ENCODE results near the gene YAP1.
"Not testable (repeated sequence)": the region's sequence is repeated elsewhere in the genome, so short reads cannot be mapped to it uniquely, and the experiment has no call there.

YAP1 gene

DNA sequence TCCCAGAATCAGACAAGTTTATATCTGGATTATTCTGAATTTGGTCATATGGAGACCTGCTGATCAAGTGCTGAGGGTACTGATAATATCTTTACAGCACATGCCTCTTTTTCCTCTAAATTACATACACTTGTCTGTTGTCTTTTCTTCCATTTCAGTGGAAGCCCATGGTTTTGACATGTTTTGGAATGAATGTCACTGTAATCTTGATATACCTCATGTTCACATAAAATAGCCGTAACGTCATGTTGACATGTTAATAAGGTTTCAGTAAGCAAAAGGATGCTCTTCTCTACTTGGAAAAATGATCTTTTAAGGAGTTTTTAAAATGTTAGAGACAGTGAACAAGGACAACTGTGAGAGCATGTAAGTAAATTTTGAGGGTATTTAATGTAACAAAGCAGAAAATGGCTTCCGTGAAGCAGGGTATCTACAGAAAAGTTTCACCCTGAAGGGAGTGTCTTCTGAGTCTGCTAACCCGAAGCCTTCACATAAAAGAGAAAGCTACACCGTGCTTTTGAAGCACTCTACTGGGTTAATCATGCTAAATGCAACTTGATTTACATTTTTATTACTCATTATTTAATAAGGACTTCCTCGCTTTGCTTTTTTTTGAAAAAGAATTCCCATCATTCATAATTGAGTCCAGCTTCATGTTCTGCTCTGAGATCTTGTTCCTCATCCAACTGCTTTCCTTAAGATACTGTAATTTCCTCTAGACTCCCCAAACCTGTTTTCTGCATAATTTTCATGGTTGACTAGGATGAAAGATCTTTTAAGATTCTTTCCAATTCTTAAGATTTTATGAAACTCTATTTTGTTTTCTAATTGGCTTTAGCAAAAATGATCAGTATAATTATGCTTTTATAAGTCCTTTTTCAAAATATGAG is 56.2 kb downstream of the YAP1 start:
- no peak for DNase-seq

DNA sequence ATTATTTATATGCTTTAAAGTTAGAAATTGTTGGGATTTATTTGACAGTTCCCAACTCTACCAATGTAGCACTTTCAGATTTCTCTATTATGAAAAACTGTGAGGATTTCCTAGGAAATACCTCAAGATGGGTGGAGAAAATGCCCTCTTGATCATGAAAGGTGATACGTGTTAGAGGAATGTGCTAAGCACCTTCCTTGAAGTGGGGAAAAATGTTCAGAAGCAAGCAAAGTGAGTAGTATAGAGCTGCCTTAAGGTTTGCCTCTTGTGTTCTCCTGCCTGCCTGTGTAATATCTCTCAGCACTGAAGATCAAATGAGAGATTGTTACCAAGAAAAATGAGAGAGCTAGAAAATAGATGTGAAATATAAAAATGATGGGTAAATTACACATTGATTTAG is 58.2 kb downstream of the YAP1 start:
- DNase-seq = no peak

GRCh38 chr11:102171101-102171500 is 60.9 kb downstream of the YAP1 start:
- no peak for DNase-seq

DNA sequence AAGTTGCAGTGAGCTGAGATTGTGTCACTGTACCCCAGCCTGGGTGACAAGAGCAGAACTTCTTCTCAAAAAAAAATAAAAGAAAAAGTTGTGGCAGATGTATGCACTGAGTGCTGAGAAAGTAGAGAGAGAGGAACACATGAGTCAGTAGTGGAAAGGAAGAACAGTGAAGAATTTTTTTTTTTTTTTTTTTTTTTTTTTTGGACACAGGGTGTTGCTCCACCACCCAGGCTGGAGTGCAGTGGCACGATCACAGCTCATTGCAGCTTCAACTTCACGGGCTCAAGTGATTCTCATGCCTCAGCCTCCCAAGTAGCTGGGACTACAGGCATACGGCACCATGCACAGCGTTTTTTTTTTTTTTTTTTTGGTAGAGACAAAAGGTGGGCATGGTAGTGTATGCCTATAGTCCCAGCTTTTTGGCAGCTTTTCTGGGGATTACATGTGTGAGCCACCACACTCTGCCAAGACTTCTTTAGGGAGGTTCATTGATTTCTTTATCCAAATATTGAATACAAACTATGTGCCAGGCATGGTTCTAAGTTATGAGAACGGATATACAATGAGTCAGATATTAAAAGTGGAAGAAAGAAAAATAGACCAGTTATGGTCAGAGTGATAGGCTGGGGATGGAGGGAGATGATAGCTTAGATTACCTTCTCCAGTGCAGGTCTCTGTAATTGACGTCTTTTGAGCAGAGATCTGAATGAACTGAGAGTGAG is 62.0 kb downstream of the YAP1 start:
- DNase-seq = no peak

GRCh38 chr11:102177126-102177525 is 66.9 kb downstream of the YAP1 start:
- DNase-seq = no peak

- DNase-seq = no peak
These were observed 67.9 kb downstream of the YAP1 start for GRCh38 chr11:102177974-102178631.

DNA sequence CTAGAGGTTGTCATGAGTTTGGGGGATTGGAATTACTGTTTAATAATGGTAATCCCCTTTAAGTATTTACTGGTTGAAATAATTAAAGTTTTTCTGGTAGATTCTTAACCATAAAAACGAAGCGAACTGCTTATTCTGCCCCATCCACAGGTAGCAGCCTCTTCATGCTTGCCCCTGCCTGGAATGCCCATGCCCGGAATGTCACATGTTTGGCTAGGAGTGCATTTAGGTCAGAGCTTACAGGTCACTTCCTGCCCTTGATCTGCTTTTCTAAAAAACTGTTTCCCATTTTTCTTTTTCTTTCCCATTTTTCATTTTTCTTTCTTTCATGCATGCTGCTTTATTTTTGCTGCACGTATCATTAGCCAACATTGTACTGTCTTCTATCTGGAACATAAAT is 69.1 kb downstream of the YAP1 start:
- DNase-seq = no peak

DNA sequence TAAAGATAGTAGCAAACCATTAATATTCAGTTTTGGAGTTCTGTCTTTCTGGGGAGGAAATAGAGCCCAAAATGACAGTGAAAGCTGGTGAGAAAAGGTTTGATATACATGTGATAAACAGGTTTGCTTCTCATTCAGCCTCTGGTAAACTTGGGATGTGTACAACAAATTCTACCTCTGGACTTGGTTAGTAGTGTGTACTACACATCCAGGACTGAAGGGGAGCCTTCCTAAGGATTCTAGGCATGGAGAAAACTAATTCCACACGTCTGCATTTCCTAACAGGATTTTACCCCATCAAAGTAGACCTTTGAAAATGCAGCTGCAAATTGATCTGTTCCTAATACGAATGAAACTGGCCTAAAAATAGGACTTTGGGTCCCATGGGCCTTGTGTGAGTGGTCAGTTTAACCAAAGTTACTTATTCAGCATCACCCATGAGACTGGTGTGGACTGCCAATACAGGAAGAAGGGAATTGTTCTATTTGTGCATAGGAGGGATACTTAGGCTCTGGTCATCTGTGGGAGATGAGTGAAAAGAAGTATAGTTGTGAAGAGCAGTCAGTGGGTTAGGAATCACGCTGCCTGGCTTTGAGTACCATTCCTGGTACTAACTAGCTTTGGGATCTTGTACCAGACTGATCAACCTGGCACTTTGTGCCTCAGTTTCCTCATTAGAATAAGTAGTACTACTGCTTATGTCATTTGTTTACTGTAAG is 74.2 kb downstream of the YAP1 start:
- DNase-seq = no peak

DNA sequence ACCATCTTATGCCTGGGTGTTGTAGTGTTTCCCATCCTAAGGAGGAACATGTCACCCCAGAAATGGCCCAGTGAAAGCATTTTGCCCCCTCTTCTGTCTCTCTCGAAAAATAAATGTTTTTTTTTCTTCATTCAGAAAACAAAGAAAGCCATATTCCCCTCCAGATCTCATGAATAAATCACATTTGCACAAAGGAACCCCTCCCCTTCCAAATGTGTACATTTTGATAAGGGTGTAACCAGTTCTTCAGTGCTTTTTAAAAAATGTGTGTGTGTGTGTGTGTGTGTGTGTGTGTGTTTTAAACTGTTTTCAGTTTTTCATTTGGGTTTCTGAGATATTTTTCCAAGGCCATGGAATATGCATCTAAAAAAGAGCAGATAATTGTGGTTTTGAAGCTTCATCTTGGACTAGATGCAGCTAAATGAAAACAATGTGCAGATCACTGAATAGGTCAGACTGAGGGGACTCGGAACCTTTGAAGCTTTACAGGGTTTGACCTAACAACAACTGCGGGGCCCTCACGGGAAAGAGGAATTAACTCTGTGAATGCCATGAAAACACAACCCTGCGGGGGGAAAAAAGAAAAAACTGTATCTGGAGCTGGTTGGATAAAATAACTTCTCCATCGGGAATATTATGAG is 76.4 kb downstream of the YAP1 start:
- no peak for DNase-seq

- DNase-seq = no peak
These were observed 77.3 kb downstream of the YAP1 start for GRCh38 chr11:102187416-102188151.

DNA sequence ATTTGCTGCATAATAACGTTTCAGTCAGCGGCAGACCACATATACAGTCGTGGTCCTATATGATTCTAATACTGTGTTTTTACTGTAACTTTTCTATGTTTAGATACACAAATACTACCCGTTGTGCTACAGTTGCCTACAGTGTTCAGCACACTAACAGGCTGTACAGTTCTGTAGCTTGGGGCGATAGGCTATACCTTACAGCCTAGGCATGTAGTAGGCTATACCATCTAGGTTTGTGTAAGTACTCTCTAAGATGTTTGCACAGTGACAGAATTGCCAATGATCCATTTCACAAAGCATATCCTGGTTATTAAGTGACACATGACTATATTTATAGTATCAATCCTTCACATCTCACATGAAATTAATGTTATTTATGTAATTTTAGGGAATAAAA is 78.2 kb downstream of the YAP1 start:
- no peak for DNase-seq

DNA sequence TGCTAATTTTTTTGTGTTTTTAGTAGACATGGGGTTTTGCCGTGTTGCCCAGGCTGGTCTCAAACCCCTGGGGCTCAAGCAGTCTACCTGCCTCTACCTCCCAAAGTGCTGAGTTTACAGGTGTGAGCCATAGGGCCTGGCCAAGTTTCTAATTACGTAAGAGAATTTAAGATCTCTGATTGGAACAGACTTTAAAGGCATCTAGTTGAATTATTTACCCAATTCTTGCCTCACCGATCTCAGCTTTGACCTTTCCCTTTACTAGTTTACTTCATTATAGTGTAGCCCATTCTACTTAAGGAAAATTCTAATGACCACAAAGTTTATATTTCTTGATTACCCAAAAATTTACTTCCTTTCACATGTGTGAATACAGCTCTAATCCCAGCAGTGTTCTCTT is 81.6 kb downstream of the YAP1 start:
- DNase-seq = no peak

- DNase-seq = no peak
These were observed 82.3 kb downstream of the YAP1 start for GRCh38 chr11:102192349-102193066.

DNA sequence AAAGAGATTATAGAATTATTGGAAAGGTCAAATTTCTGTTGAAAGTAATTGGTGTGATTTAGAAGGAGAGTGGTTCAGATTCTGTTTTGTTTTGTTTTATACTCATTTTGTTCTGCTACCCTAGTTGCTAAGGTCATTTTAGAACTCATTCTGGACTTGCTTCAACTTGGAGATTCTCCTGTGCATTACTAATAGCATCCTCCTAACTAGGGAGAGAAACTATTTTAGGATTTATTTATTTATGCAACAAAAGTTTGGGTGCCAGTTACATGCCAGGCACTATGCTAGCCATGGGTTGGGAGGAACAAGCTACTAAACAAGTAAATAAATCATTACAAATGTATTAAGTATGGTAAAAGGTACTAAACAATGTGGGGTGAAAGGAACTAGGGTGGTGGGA is 84.0 kb downstream of the YAP1 start:
- no peak for DNase-seq

DNA sequence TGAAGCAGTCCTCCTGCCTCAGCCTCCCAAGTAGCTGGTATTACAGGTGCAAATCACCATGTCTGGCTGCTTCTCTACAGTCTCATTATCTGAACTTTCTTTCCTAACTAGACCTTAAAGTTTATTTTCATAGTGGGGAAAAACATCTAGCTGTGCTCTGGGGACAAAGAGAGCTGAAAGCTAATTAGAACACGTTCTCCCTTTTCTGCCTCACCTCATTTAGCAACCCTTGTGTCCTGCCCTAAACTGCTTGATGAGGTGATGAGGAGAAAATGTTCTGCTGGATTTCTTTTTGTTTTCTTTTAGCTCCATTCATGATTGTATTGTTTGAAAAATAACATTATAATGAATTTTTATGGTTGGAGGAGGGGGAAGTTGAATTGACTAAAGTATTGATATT is 84.7 kb downstream of the YAP1 start:
- DNase-seq = no peak

GRCh38 chr11:102196351-102196750 is 86.1 kb downstream of the YAP1 start:
- no peak for DNase-seq

DNA sequence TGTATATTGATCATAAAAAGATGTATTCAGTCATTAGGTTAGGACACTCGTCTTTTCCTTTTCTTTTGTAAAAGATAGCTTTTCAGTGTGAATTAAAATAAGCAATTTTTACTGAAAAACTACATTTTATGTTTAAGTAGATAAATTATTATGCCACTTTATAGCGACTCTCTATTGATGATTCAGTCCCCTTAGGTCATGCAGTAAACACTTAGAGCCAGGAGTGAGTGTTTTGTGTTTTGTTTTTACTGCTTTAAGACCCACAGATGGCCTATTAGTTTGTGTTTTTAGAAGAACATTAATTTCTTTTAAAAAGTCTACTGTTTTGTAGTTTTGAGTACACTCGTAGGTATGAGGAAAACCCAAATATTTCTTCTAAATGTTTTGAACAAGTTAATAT is 86.6 kb downstream of the YAP1 start:
- no peak for DNase-seq

- no peak for DNase-seq
These were observed 87.5 kb downstream of the YAP1 start for GRCh38 chr11:102197670-102198139.

DNA sequence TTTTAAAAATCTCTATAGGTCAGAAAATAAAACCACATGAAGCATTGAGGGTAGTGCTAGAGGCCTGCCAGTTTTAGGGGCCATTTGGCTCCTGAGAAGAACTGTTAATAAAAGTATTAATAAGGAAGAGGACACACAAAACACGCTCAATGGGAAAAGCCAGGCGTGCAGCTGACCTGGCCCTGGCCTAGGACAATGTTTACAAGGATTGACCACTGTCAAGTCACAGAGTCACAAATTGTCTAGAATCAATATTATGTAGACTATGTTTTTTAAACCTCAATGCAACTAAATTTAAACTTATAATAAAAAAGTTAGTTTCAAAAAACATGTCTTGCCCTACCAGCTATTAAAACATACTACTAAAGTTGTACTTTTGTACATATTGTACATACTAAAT is 89.4 kb downstream of the YAP1 start:
- no peak for DNase-seq

DNA sequence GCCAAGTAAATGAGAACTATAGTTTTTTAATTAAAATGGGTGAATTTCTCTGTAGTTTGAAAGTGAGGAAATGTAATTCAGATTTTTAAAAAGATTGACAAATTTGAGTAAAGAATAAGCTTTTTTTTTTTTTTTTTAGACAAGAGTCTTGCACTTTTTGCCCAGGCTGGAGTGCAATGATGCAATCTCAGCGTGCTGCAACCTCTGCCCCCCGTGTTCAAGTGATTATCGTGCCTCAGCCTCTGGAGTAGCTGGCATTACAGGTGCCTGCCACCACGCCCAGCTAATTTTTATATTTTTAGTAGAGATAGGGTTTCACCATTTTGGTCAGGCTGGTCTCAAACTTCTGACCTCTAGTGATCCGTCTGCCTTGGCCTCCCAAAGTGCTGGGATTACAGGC is 90.1 kb downstream of the YAP1 start:
- DNase-seq = not testable (repeated sequence)

DNA sequence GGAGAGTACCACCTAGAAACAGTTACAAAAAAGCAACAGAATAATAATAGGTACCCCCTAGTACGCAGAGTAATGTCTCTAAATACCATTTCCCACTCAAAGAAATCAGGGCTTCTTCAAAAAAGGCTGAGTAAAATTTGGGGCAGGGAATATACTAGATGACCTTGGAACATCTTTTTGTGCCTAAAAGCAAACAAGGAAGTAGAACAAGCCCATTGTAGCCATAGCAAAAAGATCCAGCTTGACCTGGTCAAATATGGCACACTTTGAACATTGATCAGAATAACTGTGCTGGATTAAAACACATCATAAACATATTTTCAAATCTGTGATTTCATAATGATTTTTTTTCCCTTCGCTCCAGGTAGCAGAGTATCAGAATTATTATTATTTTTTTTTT is 91.5 kb downstream of the YAP1 start:
- DNase-seq = no peak

Data from activated CD8-positive, alpha-beta memory T cell treated with anti-CD3 and anti-CD28 coated beads, Interleukin-2, amount 50 U/mL, for 48 hours (primary cell).